ENCODE measurements around the gene NRAS. TPM values are rescaled to one million over a fixed set of nuclear protein-coding genes. Genes with fewer than 3 reads are reported as not detected.

NRAS gene
- total RNA-seq, 4 donors from 2014 or later: 12.1 to 20.9 (median 14.7) TPM

- Histone ChIP-seq H3K27ac (replicated peaks in 1 of 4) (no peak overlapping the region), H3K9me3 (no peaks in the 10 kb centered on the region), H3K36me3 (peaks cover 31 to 70% (median 60%) of the 10 kb centered on the region in 4 donors), H3K27me3 (no peaks in the 10 kb centered on the region), H3K4me1 (peaks cover 14 to 32% (median 27%) of the 10 kb centered on the region in 4 donors), H3K4me3 (no peak overlapping the region)
- 91% methylated on average over 4 of the region's 4 CpGs for WGBS
- intact Hi-C loops (cut with DNase I): loop anchor here (5.0 kb wide), 1 partner anchor 41 kb away; the partner anchor contains the start of gene DENND2C
- no peak for TF ChIP-seq POLR2A (IDR thresholded peaks at IDR 0.05; ENCODE audit: low read depth)
- TF ChIP-seq POLR2AphosphoS5 (IDR thresholded peaks at IDR 0.05): no peak
- no peak for TF ChIP-seq EP300 (IDR thresholded peaks at IDR 0.05)
- TF ChIP-seq CTCF (IDR thresholded peaks at IDR 0.05): no peak
- no peak for DNase-seq (ENCODE audit: extremely low spot score)
These were observed 3.6 kb downstream of the NRAS start for GRCh38 chr1:114712977-114713376.

GRCh38 chr1:114710360-114710759 lies 6.2 kb downstream of the NRAS start:
- H3K36me3 ChIP-seq: peaks cover 42 to 90% (median 71%) of the 10 kb centered on the region in 4 donors
- no peak for DNase-seq (ENCODE audit: extremely low spot score)
- H3K27ac ChIP-seq (replicated peaks in 1 of 4): no peak overlapping the region
- H3K27me3 ChIP-seq: no peaks in the 10 kb centered on the region
- 97% methylated on average over 3 of the region's 3 CpGs for WGBS
- H3K4me1 ChIP-seq: peaks cover 8 to 18% (median 18%) of the 10 kb centered on the region in 4 donors
- H3K9me3 ChIP-seq: no peaks in the 10 kb centered on the region
- intact Hi-C loops (cut with DNase I): loop anchor here (5.0 kb wide), 1 partner anchor 38 kb away; the partner anchor contains the start of gene DENND2C
- no peak for TF ChIP-seq POLR2AphosphoS5 (IDR thresholded peaks at IDR 0.05)
- no peak for TF ChIP-seq CTCF (IDR thresholded peaks at IDR 0.05)
- TF ChIP-seq EP300 (IDR thresholded peaks at IDR 0.05): no peak
- no peak for TF ChIP-seq POLR2A (IDR thresholded peaks at IDR 0.05; ENCODE audit: low read depth)
- no peak overlapping the region for H3K4me3 ChIP-seq

GRCh38 chr1:114707604-114708003 lies 9.0 kb downstream of the NRAS start:
- Histone ChIP-seq H3K36me3 (peaks cover 42 to 76% (median 59%) of the 10 kb centered on the region in 4 donors), H3K4me1 (no peaks in the 10 kb centered on the region), H3K4me3 (no peak overlapping the region), H3K27me3 (no peaks in the 10 kb centered on the region), H3K9me3 (no peaks in the 10 kb centered on the region), H3K27ac (replicated peaks in 1 of 4) (no peak overlapping the region)
- 88% methylated on average over 2 of the region's 2 CpGs for WGBS
- no peak for TF ChIP-seq POLR2AphosphoS5 (IDR thresholded peaks at IDR 0.05)
- no peak for TF ChIP-seq POLR2A (IDR thresholded peaks at IDR 0.05; ENCODE audit: low read depth)
- no peak for TF ChIP-seq CTCF (IDR thresholded peaks at IDR 0.05)
- no peak for TF ChIP-seq EP300 (IDR thresholded peaks at IDR 0.05)
- DNase-seq (ENCODE audit: extremely low spot score): no peak
- intact Hi-C loops (cut with DNase I): no loop called here

- H3K27me3 ChIP-seq: no peaks in the 10 kb centered on the region
- no peak overlapping the region for H3K27ac ChIP-seq (replicated peaks in 1 of 4)
- H3K9me3 ChIP-seq: no peaks in the 10 kb centered on the region
- peaks cover 18 to 34% (median 24%) of the 10 kb centered on the region in 4 donors for H3K36me3 ChIP-seq
- intact Hi-C loops (cut with DNase I): no loop called here
- no peaks in the 10 kb centered on the region for H3K4me1 ChIP-seq
- 90% methylated on average over 1 of the region's 1 CpG for WGBS
- no peak for TF ChIP-seq POLR2AphosphoS5 (IDR thresholded peaks at IDR 0.05)
- TF ChIP-seq POLR2A (IDR thresholded peaks at IDR 0.05; ENCODE audit: low read depth): no peak
- no peak for TF ChIP-seq CTCF (IDR thresholded peaks at IDR 0.05)
- no peak for TF ChIP-seq EP300 (IDR thresholded peaks at IDR 0.05)
- DNase-seq (ENCODE audit: extremely low spot score): no peak
- H3K4me3 ChIP-seq: no peak overlapping the region
These were observed 13.3 kb downstream of the NRAS start for GRCh38 chr1:114703242-114703641.

- no peak overlapping the region for H3K4me3 ChIP-seq
- no peaks in the 10 kb centered on the region for H3K27me3 ChIP-seq
- no peak overlapping the region for H3K27ac ChIP-seq (replicated peaks in 1 of 4)
- no peaks in the 10 kb centered on the region for H3K4me1 ChIP-seq
- intact Hi-C loops (cut with DNase I): no loop called here
- 91% methylated on average over 5 of the region's 5 CpGs for WGBS
- H3K36me3 ChIP-seq: peaks cover 13 to 29% (median 19%) of the 10 kb centered on the region in 4 donors
- TF ChIP-seq POLR2AphosphoS5 (IDR thresholded peaks at IDR 0.05) (no peak), EP300 (IDR thresholded peaks at IDR 0.05) (no peak)
- DNase-seq (ENCODE audit: extremely low spot score): no peak
- no peaks in the 10 kb centered on the region for H3K9me3 ChIP-seq
These were observed 13.8 kb downstream of the NRAS start for GRCh38 chr1:114702737-114703136.

Measured in esophagus muscularis mucosa (tissue), 4 donors.